ENCODE data around the gene DAB2IP. TPM values are rescaled to one million over a fixed set of nuclear protein-coding genes. Genes with fewer than 3 reads are reported as not detected.

DAB2IP gene
- total and polyA plus RNA-seq, 8 donors: 17.5 to 303 (median 45.6) TPM

DNA sequence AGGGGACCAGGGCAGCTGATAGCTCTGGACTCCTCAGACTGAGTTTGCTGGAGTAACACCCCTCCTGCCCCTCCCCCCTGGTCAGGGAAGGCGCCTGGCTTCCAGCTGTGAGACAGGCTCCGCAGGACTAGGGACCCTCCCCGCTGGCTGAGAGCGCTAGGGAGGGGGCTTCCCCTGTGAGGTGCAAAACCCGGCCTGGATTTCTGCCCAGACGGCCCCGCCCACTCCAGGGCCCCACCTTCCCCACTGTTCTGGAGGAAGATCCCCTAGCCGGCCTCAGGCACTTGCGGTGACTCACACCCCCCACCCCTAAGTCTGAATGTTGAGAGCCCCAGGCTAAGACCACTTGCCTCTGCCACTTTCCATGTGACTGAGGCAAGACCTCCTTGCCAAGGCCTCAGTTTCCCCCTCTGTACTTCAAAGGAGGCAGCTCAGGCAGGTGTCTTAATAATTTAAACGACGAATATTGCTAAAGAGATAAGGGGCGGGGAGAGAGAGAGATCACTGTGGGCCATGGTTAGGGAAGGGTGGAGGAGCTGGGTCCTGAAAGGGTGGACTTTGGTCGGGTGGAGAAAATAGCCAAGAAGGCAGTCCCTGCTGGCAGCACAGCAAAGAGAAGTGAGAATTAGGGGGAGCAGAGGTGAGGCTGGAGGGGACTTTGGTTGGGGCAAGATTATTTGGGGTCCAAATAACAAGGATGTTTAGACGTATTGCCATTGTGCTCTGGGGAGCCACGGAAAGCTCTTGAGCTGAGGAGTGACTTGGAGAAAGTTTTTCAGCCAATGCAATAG is 1.0 kb upstream of the DAB2IP start:
- no peak for TF ChIP-seq EP300 (IDR thresholded peaks at IDR 0.05)
- TF ChIP-seq POLR2AphosphoS5 (IDR thresholded peaks at IDR 0.05): peak in 1 of 3 donors; percentile 6
- Histone ChIP-seq H3K36me3 (no peaks in the 10 kb centered on the region), H3K4me3 (peak overlapping the region; percentile 67 to 72 (median 68)), H3K27me3 (peaks cover 0 to 53% (median 0%) of the 10 kb centered on the region in 3 donors), H3K4me1 (peaks cover 54 to 69% (median 67%) of the 10 kb centered on the region in 4 donors), H3K27ac (peak overlapping the region; percentile 80 to 89 (median 82)), H3K9me3 (no peaks in the 10 kb centered on the region)
- DNase-seq: peak; percentile 61 to 96
- 8 to 14% (median 12%) methylated on average over 9 to 15 of the region's 15 CpGs for WGBS, 5 donors
- intact Hi-C loops (cut with DNase I; ENCODE audit: low total_unique reads): no loop called here

DNA sequence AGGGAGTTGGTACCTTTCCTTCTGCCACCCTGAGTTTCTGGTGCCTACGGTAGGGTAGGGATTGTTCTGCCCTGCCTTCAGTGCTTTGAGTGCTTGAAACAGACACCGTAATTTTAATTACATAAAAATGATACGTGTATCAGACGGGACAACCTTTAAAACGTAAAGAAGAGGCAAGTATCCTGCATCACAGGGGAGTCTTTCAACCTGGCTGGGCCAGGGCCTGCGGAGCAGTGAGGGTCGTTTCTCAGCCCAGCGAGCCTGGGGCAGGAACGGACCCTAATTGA is 483 bp upstream of the DAB2IP start:
- Histone ChIP-seq H3K9me3 (no peaks in the 10 kb centered on the region), H3K27ac (peak overlapping the region; percentile 80 to 89 (median 82))

GRCh38 chr9:121652021-121652837 is 795 bp downstream of the DAB2IP start:
- Histone ChIP-seq H3K27ac (peak overlapping the region; percentile 80 to 89 (median 82)), H3K9me3 (no peaks in the 10 kb centered on the region), H3K27me3 (peaks cover 0 to 53% (median 0%) of the 10 kb centered on the region in 3 donors), H3K36me3 (no peaks in the 10 kb centered on the region), H3K4me1 (peaks cover 62 to 80% (median 74%) of the 10 kb centered on the region in 4 donors), H3K4me3 (peak overlapping the region; percentile 67 to 72 (median 68))
- 2 to 9% (median 3%) methylated on average over 23 to 29 of the region's 29 CpGs for WGBS, 5 donors
- peak; percentile 67 to 81 for DNase-seq
- intact Hi-C loops (cut with DNase I; ENCODE audit: low total_unique reads): no loop called here
- TF ChIP-seq POLR2AphosphoS5 (IDR thresholded peaks at IDR 0.05): no peak
- no peak for TF ChIP-seq POLR2A (IDR thresholded peaks at IDR 0.05)
- TF ChIP-seq, protein P1, sequence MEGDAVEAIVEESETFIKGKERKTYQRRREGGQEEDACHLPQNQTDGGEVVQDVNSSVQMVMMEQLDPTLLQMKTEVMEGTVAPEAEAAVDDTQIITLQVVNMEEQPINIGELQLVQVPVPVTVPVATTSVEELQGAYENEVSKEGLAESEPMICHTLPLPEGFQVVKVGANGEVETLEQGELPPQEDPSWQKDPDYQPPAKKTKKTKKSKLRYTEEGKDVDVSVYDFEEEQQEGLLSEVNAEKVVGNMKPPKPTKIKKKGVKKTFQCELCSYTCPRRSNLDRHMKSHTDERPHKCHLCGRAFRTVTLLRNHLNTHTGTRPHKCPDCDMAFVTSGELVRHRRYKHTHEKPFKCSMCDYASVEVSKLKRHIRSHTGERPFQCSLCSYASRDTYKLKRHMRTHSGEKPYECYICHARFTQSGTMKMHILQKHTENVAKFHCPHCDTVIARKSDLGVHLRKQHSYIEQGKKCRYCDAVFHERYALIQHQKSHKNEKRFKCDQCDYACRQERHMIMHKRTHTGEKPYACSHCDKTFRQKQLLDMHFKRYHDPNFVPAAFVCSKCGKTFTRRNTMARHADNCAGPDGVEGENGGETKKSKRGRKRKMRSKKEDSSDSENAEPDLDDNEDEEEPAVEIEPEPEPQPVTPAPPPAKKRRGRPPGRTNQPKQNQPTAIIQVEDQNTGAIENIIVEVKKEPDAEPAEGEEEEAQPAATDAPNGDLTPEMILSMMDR (IDR thresholded peaks at IDR 0.05): no peak
- TF ChIP-seq EP300 (IDR thresholded peaks at IDR 0.05): no peak

More for the DNA sequence above, 483 bp upstream of the DAB2IP start:
- peak overlapping the region; percentile 67 to 72 (median 68) for H3K4me3 ChIP-seq
- DNase-seq: no peak
- TF ChIP-seq EP300 (IDR thresholded peaks at IDR 0.05) (no peak), POLR2AphosphoS5 (IDR thresholded peaks at IDR 0.05) (no peak), POLR2A (IDR thresholded peaks at IDR 0.05) (no peak)
- TF ChIP-seq, protein P1 (IDR thresholded peaks at IDR 0.05): no peak
- intact Hi-C loops (cut with DNase I; ENCODE audit: low total_unique reads): no loop called here
- peaks cover 0 to 53% (median 0%) of the 10 kb centered on the region in 3 donors for H3K27me3 ChIP-seq
- H3K36me3 ChIP-seq: no peaks in the 10 kb centered on the region
- WGBS, 5 donors: 8 to 15% (median 9%) methylated on average over 9 of the region's 9 CpGs
- H3K4me1 ChIP-seq: peaks cover 53 to 71% (median 65%) of the 10 kb centered on the region in 4 donors

- no peaks in the 10 kb centered on the region for H3K9me3 ChIP-seq
- peak overlapping the region; percentile 80 to 89 (median 82) for H3K27ac ChIP-seq
- TF ChIP-seq POLR2A (IDR thresholded peaks at IDR 0.05) (no peak), EP300 (IDR thresholded peaks at IDR 0.05) (no peak), POLR2AphosphoS5 (IDR thresholded peaks at IDR 0.05) (no peak)
- TF ChIP-seq, protein P1 (IDR thresholded peaks at IDR 0.05): no peak
- H3K4me1 ChIP-seq: peaks cover 62 to 86% (median 80%) of the 10 kb centered on the region in 4 donors
- no peaks in the 10 kb centered on the region for H3K36me3 ChIP-seq
- H3K27me3 ChIP-seq: peaks cover 0 to 53% (median 0%) of the 10 kb centered on the region in 3 donors
- 0 to 34% (median 27%) methylated on average over 1 to 2 of the region's 2 CpGs for WGBS, 5 donors
- no peak for DNase-seq
- intact Hi-C loops (cut with DNase I; ENCODE audit: low total_unique reads): no loop called here
- H3K4me3 ChIP-seq: peak overlapping the region; percentile 67 to 72 (median 68)
Measured at GRCh38 chr9:121652838-121653231, 1.4 kb downstream of the DAB2IP start.

Measured in stomach (tissue), 9 donors.